Activated CD4-positive, alpha-beta T cell treated with anti-CD3 and anti-CD28 coated beads, Interleukin-2, amount 10 ng/mL, durations not matched to agents 7 days and 5 days (primary cell): ENCODE measurements around the gene BARX1. TPM values are rescaled to one million over a fixed set of nuclear protein-coding genes. Genes with fewer than 3 reads are reported as not detected.
A peak's percentile ranks its signal among the peaks of the same experiment; 100 is the strongest.

Experiments
- CTCF ChIA-PET: fragments of 350-600 bp; sonication (Branson Sonifier 250); formaldehyde crosslinking; loops from one replicate; lab custom pipeline; 2021; ENCODE audit warnings: antibody characterized with exemption; lab: Charles Lee
- POLR2A ChIA-PET: fragments of 350-600 bp; sonication (Branson Sonifier 250); formaldehyde crosslinking; loops from one replicate; lab custom pipeline; 2021; ENCODE audit warnings: antibody characterized with exemption; lab: Charles Lee
- DNase-seq: peaks from one replicate; pipeline ENCODE4 v3.0.0-alpha.2; 2020
- H3K27ac Mint-ChIP-seq: one replicate; pipeline ENCODE4 v1.8.0; 2021; ENCODE audit warnings: mild to moderate bottlenecking, moderate library complexity, mixed read lengths
- H3K27me3 Mint-ChIP-seq: one replicate; pipeline ENCODE4 v1.8.0; 2021; ENCODE audit warnings: mixed read lengths
- H3K36me3 Mint-ChIP-seq: one replicate; pipeline ENCODE4 v1.8.0; 2021; ENCODE audit warnings: low read depth, mixed read lengths
- H3K4me1 Mint-ChIP-seq: one replicate; pipeline ENCODE4 v1.8.0; 2021; ENCODE audit warnings: mixed read lengths
- H3K4me3 Mint-ChIP-seq: one replicate; pipeline ENCODE4 v1.8.0; 2021; ENCODE audit warnings: mild to moderate bottlenecking, moderate library complexity, mixed read lengths
- H3K9me3 Mint-ChIP-seq: one replicate; pipeline ENCODE4 v1.8.0; 2021; ENCODE audit warnings: mixed read lengths
- total RNA-seq, 2 experiments: library from RNA; stranded (reverse); gene quantifications; one replicate each; pipeline ENCODE4 v1.2.3, GENCODE V29; 2021

The BARX1 gene
- total RNA-seq, 2 experiments from 2014 or later: not detected

- no peak for DNase-seq
- Mint-ChIP-seq H3K4me3 (no peak overlapping the region), H3K27me3 (no peaks in the 10 kb centered on the region), H3K9me3 (no peaks in the 10 kb centered on the region), H3K27ac (no peak overlapping the region), H3K4me1 (no peaks in the 10 kb centered on the region), H3K36me3 (no peaks in the 10 kb centered on the region)
- ChIA-PET POLR2A (no interaction called here), CTCF (no interaction called here)
Measured at GRCh38 chr9:93920131-93920800, 34.9 kb downstream of the BARX1 start.

GRCh38 chr9:93918061-93918460 lies 37.1 kb downstream of the BARX1 start:
- H3K27me3 Mint-ChIP-seq: no peaks in the 10 kb centered on the region
- CTCF ChIA-PET: no interaction called here
- H3K27ac Mint-ChIP-seq: no peak overlapping the region

GRCh38 chr9:93917121-93917853 lies 37.9 kb downstream of the BARX1 start:
- no peaks in the 10 kb centered on the region for H3K36me3 Mint-ChIP-seq
- H3K27me3 Mint-ChIP-seq: no peaks in the 10 kb centered on the region
- CTCF ChIA-PET: interaction anchor here (1.2 kb wide), 1 partner anchor 10 kb away, joined by 3 read pairs; no protein-coding TSS in a partner anchor
- POLR2A ChIA-PET: no interaction called here
- no peak overlapping the region for H3K27ac Mint-ChIP-seq
- no peak for DNase-seq
- H3K4me1 Mint-ChIP-seq: no peaks in the 10 kb centered on the region
- H3K4me3 Mint-ChIP-seq: no peak overlapping the region
- H3K9me3 Mint-ChIP-seq: no peaks in the 10 kb centered on the region

More at GRCh38 chr9:93918061-93918460, 37.1 kb downstream of the BARX1 start:
- no peaks in the 10 kb centered on the region for H3K4me1 Mint-ChIP-seq
- no peaks in the 10 kb centered on the region for H3K36me3 Mint-ChIP-seq
- H3K9me3 Mint-ChIP-seq: no peaks in the 10 kb centered on the region
- H3K4me3 Mint-ChIP-seq: no peak overlapping the region
- POLR2A ChIA-PET: no interaction called here
- DNase-seq: no peak

GRCh38 chr9:93916358-93916757 lies 38.8 kb downstream of the BARX1 start:
- CTCF ChIA-PET: interaction anchor here (1.2 kb wide), 1 partner anchor 9 kb away, joined by 3 read pairs; no protein-coding TSS in a partner anchor
- H3K4me3 Mint-ChIP-seq: no peak overlapping the region
- POLR2A ChIA-PET: no interaction called here

GRCh38 chr9:93911801-93912554 lies 43.2 kb downstream of the BARX1 start:
- H3K4me3 Mint-ChIP-seq: no peak overlapping the region
- no peaks in the 10 kb centered on the region for H3K9me3 Mint-ChIP-seq
- CTCF ChIA-PET: no interaction called here
- H3K4me1 Mint-ChIP-seq: peaks cover 2% of the 10 kb centered on the region
- no peak overlapping the region for H3K27ac Mint-ChIP-seq
- no peak for DNase-seq
- peaks cover 4% of the 10 kb centered on the region for H3K27me3 Mint-ChIP-seq
- POLR2A ChIA-PET: no interaction called here
- H3K36me3 Mint-ChIP-seq: no peaks in the 10 kb centered on the region

More at GRCh38 chr9:93916358-93916757, 38.8 kb downstream of the BARX1 start:
- Mint-ChIP-seq H3K27me3 (no peaks in the 10 kb centered on the region), H3K4me1 (no peaks in the 10 kb centered on the region), H3K9me3 (no peaks in the 10 kb centered on the region), H3K27ac (no peak overlapping the region), H3K36me3 (no peaks in the 10 kb centered on the region)
- no peak for DNase-seq

- Mint-ChIP-seq H3K4me1 (peaks cover 2% of the 10 kb centered on the region), H3K27ac (no peak overlapping the region), H3K9me3 (no peaks in the 10 kb centered on the region), H3K36me3 (no peaks in the 10 kb centered on the region), H3K27me3 (peaks cover 4% of the 10 kb centered on the region), H3K4me3 (no peak overlapping the region)
- ChIA-PET POLR2A (no interaction called here), CTCF (interaction anchor here (0.7 kb wide), 1 partner anchor 10 kb away, joined by 3 read pairs; no protein-coding TSS in a partner anchor)
- no peak for DNase-seq
Measured at GRCh38 chr9:93911136-93911745, 43.9 kb downstream of the BARX1 start.

- peaks cover 2% of the 10 kb centered on the region for H3K4me1 Mint-ChIP-seq
- H3K9me3 Mint-ChIP-seq: no peaks in the 10 kb centered on the region
- peaks cover 4% of the 10 kb centered on the region for H3K27me3 Mint-ChIP-seq
- ChIA-PET CTCF (interaction anchor here (0.7 to 1.4 kb wide), 2 partner anchors 10 to 11 kb away, joined by 3 read pairs; no protein-coding TSS in a partner anchor), POLR2A (no interaction called here)
- H3K36me3 Mint-ChIP-seq: no peaks in the 10 kb centered on the region
- H3K27ac Mint-ChIP-seq: peak overlapping the region; percentile 41
- H3K4me3 Mint-ChIP-seq: no peak overlapping the region
- DNase-seq: no peak
Measured at GRCh38 chr9:93910598-93910997, 44.6 kb downstream of the BARX1 start.

GRCh38 chr9:93910196-93910595 lies 45.0 kb downstream of the BARX1 start:
- ChIA-PET CTCF (interaction anchor here (1.4 kb wide), 1 partner anchor 9 kb away, joined by 3 read pairs; no protein-coding TSS in a partner anchor), POLR2A (no interaction called here)
- no peak for DNase-seq
- Mint-ChIP-seq H3K9me3 (no peaks in the 10 kb centered on the region), H3K36me3 (no peaks in the 10 kb centered on the region), H3K4me1 (peaks cover 2% of the 10 kb centered on the region), H3K4me3 (no peak overlapping the region), H3K27me3 (peaks cover 4% of the 10 kb centered on the region), H3K27ac (peak overlapping the region; percentile 41)

GRCh38 chr9:93909242-93909616 lies 45.9 kb downstream of the BARX1 start:
- POLR2A ChIA-PET: no interaction called here
- H3K4me1 Mint-ChIP-seq: peaks cover 2% of the 10 kb centered on the region
- CTCF ChIA-PET: interaction anchor here (1.4 kb wide), 1 partner anchor 8 kb away, joined by 3 read pairs; no protein-coding TSS in a partner anchor
- no peak overlapping the region for H3K4me3 Mint-ChIP-seq
- H3K27me3 Mint-ChIP-seq: peaks cover 4% of the 10 kb centered on the region
- H3K9me3 Mint-ChIP-seq: no peaks in the 10 kb centered on the region
- no peak for DNase-seq
- H3K36me3 Mint-ChIP-seq: no peaks in the 10 kb centered on the region
- H3K27ac Mint-ChIP-seq: no peak overlapping the region

- Mint-ChIP-seq H3K9me3 (no peaks in the 10 kb centered on the region), H3K27me3 (peaks cover 4% of the 10 kb centered on the region), H3K4me1 (peaks cover 2% of the 10 kb centered on the region), H3K36me3 (no peaks in the 10 kb centered on the region), H3K27ac (no peak overlapping the region), H3K4me3 (no peak overlapping the region)
- POLR2A ChIA-PET: no interaction called here
- peak; percentile 16 for DNase-seq
- CTCF ChIA-PET: no interaction called here
Measured at GRCh38 chr9:93908591-93909241, 46.4 kb downstream of the BARX1 start.

GRCh38 chr9:93907551-93908199 lies 47.5 kb downstream of the BARX1 start:
- H3K36me3 Mint-ChIP-seq: no peaks in the 10 kb centered on the region
- H3K4me1 Mint-ChIP-seq: peaks cover 2% of the 10 kb centered on the region
- H3K27ac Mint-ChIP-seq: no peak overlapping the region
- no peak for DNase-seq
- H3K9me3 Mint-ChIP-seq: no peaks in the 10 kb centered on the region
- CTCF ChIA-PET: no interaction called here
- POLR2A ChIA-PET: no interaction called here
- H3K27me3 Mint-ChIP-seq: peaks cover 4% of the 10 kb centered on the region
- no peak overlapping the region for H3K4me3 Mint-ChIP-seq
